ENCODE results near the gene PCDH12. TPM values are rescaled to one million over a fixed set of nuclear protein-coding genes. Genes with fewer than 3 reads are reported as not detected.

Gene PCDH12
- total RNA-seq, 2 donors from 2014 or later = 1.6 to 2.9 TPM

- no peak for DNase-seq
- ATAC-seq = peak; percentile 33
- H3K4me1 ChIP-seq = no peaks in the 10 kb centered on the region
- 50 to 61% methylated on average over 6 of the region's 6 CpGs for WGBS, 2 donors
- no peak overlapping the region for H3K4me3 ChIP-seq
- no peaks in the 10 kb centered on the region for H3K9me3 ChIP-seq
- H3K36me3 ChIP-seq (replicated peaks in 1 of 2; ENCODE audit: insufficient read depth in 1 of 2, low read depth in 2 of 2) = peaks cover 0 to 22% of the 10 kb centered on the region in 2 donors
- peak in 1 of 7 experiments; percentile 8 for TF ChIP-seq CTCF (IDR thresholded peaks at IDR 0.05)
- TF ChIP-seq POLR2A (IDR thresholded peaks at IDR 0.05) = no peak
- intact Hi-C loops (cut with DNase I) = no loop called here
- peak overlapping the region in 1 of 4 donors; percentile 35 for H3K27ac ChIP-seq
- no peaks in the 10 kb centered on the region for H3K27me3 ChIP-seq
Measured at GRCh38 chr5:141940695-141941271, 17.2 kb downstream of the PCDH12 start.

- TF ChIP-seq POLR2A (IDR thresholded peaks at IDR 0.05) (no peak), CTCF (IDR thresholded peaks at IDR 0.05) (no peak)
- Histone ChIP-seq H3K27ac (no peak overlapping the region), H3K36me3 (replicated peaks in 1 of 2; ENCODE audit: insufficient read depth in 1 of 2, low read depth in 2 of 2) (peaks cover 12 to 49% of the 10 kb centered on the region in 2 donors), H3K4me3 (no peak overlapping the region), H3K4me1 (peaks cover 4% of the 10 kb centered on the region), H3K9me3 (no peaks in the 10 kb centered on the region), H3K27me3 (no peaks in the 10 kb centered on the region)
- WGBS, 2 donors = 93% methylated on average over 4 of the region's 4 CpGs
- DNase-seq = no peak
- ATAC-seq = no peak
- intact Hi-C loops (cut with DNase I) = no loop called here
Measured at GRCh38 chr5:141935538-141935937, 22.5 kb downstream of the PCDH12 start.

- intact Hi-C loops (cut with DNase I) = no loop called here
- no peak for TF ChIP-seq POLR2A (IDR thresholded peaks at IDR 0.05)
- TF ChIP-seq CTCF (IDR thresholded peaks at IDR 0.05) = peak in 1 of 7 experiments; percentile 14
- Histone ChIP-seq H3K4me3 (no peak overlapping the region), H3K27ac (no peak overlapping the region), H3K36me3 (replicated peaks in 1 of 2; ENCODE audit: insufficient read depth in 1 of 2, low read depth in 2 of 2) (peaks cover 24 to 57% of the 10 kb centered on the region in 2 donors), H3K9me3 (no peaks in the 10 kb centered on the region), H3K27me3 (no peaks in the 10 kb centered on the region), H3K4me1 (peaks cover 4% of the 10 kb centered on the region)
- DNase-seq (peak; percentile 38 to 73 (median 48)), ATAC-seq (peak; percentile 50)
- 37 to 39% methylated on average over 11 of the region's 11 CpGs for WGBS, 2 donors
Measured at GRCh38 chr5:141934099-141934844, 23.7 kb downstream of the PCDH12 start.

- WGBS, 2 donors = 88 to 92% methylated on average over 7 of the region's 7 CpGs
- Histone ChIP-seq H3K36me3 (replicated peaks in 1 of 2; ENCODE audit: insufficient read depth in 1 of 2, low read depth in 2 of 2) (peaks cover 24 to 63% of the 10 kb centered on the region in 2 donors), H3K27me3 (no peaks in the 10 kb centered on the region), H3K9me3 (no peaks in the 10 kb centered on the region), H3K4me1 (peaks cover 4% of the 10 kb centered on the region), H3K4me3 (no peak overlapping the region), H3K27ac (no peak overlapping the region)
- DNase-seq = no peak
- TF ChIP-seq CTCF (IDR thresholded peaks at IDR 0.05) = no peak
- no peak for TF ChIP-seq POLR2A (IDR thresholded peaks at IDR 0.05)
- intact Hi-C loops (cut with DNase I) = no loop called here
- no peak for ATAC-seq
Measured at GRCh38 chr5:141933151-141933550, 24.9 kb downstream of the PCDH12 start.

Measured in body of pancreas (tissue), 4 donors.